Measurements from ENCODE around the gene DLX3. TPM values are rescaled to one million over a fixed set of nuclear protein-coding genes. Genes with fewer than 3 reads are reported as not detected.

The DLX3 gene
- total and polyA plus RNA-seq, 12 donors, result 0.03 to 0.23 (median 0.11) TPM; not detected in 9

- ATAC-seq (no peak), DNase-seq (no peak)
- Histone ChIP-seq H3K36me3 (no peaks in the 10 kb centered on the region), H3K27ac (no peak overlapping the region), H3K27me3 (peaks cover 41 to 100% (median 97%) of the 10 kb centered on the region in 7 donors), H3K4me3 (no peak overlapping the region), H3K9me3 (no peaks in the 10 kb centered on the region), H3K4me1 (peaks cover 10 to 35% (median 25%) of the 10 kb centered on the region in 9 donors)
- intact Hi-C loops (cut with DNase I), result no loop called here
- no peak for TF ChIP-seq CTCF (IDR thresholded peaks at IDR 0.05)
- 6 to 11% methylated on average over 2 of the region's 2 CpGs for WGBS, 2 donors
These were observed 21.8 kb downstream of the DLX3 start for GRCh38 chr17:49973271-49973615.

- Histone ChIP-seq H3K9me3 (no peaks in the 10 kb centered on the region), H3K4me1 (peaks cover 10 to 35% (median 25%) of the 10 kb centered on the region in 9 donors), H3K27ac (no peak overlapping the region), H3K27me3 (peaks cover 41 to 100% (median 98%) of the 10 kb centered on the region in 7 donors), H3K36me3 (no peaks in the 10 kb centered on the region), H3K4me3 (peak overlapping the region in 4 of 10 donors; percentile 14 to 20 (median 20))
- intact Hi-C loops (cut with DNase I), result no loop called here
- DNase-seq, result no peak
- 5 to 7% methylated on average over 57 of the region's 57 CpGs for WGBS, 2 donors
- no peak for TF ChIP-seq CTCF (IDR thresholded peaks at IDR 0.05)
- ATAC-seq, result no peak
These were observed 22.3 kb downstream of the DLX3 start for GRCh38 chr17:49972486-49973270.

- H3K27ac ChIP-seq, result no peak overlapping the region
- intact Hi-C loops (cut with DNase I), result no loop called here
- TF ChIP-seq CTCF (IDR thresholded peaks at IDR 0.05), result no peak
- peak overlapping the region in 9 of 10 donors; percentile 3 to 22 (median 14) for H3K4me3 ChIP-seq
- H3K9me3 ChIP-seq, result no peaks in the 10 kb centered on the region
- H3K27me3 ChIP-seq, result peaks cover 41 to 100% (median 98%) of the 10 kb centered on the region in 7 donors
- no peaks in the 10 kb centered on the region for H3K36me3 ChIP-seq
- H3K4me1 ChIP-seq, result peaks cover 10 to 35% (median 25%) of the 10 kb centered on the region in 9 donors
- 1 to 2% methylated on average over 51 to 55 of the region's 55 CpGs for WGBS, 2 donors
- ATAC-seq, result peak in 1 of 8 donors; percentile 10
- DNase-seq, result no peak
These were observed 23.1 kb downstream of the DLX3 start for GRCh38 chr17:49971848-49972485.

- DNase-seq (no peak), ATAC-seq (no peak)
- TF ChIP-seq CTCF (IDR thresholded peaks at IDR 0.05), result no peak
- no peaks in the 10 kb centered on the region for H3K9me3 ChIP-seq
- no peaks in the 10 kb centered on the region for H3K36me3 ChIP-seq
- intact Hi-C loops (cut with DNase I), result no loop called here
- H3K4me3 ChIP-seq, result peak overlapping the region in 4 of 10 donors; percentile 8 to 22 (median 17)
- peaks cover 47 to 100% (median 99%) of the 10 kb centered on the region in 7 donors for H3K27me3 ChIP-seq
- no peak overlapping the region for H3K27ac ChIP-seq
- WGBS, 2 donors, result 9% methylated on average over 35 of the region's 35 CpGs
- peaks cover 10 to 35% (median 25%) of the 10 kb centered on the region in 9 donors for H3K4me1 ChIP-seq
These were observed 23.7 kb downstream of the DLX3 start for GRCh38 chr17:49971199-49971847.

All from heart right ventricle (tissue), 16 donors.